Ureter (tissue), 1 donor: ENCODE measurements around the gene STK31. TPM values are rescaled to one million over a fixed set of nuclear protein-coding genes. Genes with fewer than 3 reads are reported as not detected.
"Not testable (repeated sequence)": the region's sequence is repeated elsewhere in the genome, so short reads cannot be mapped to it uniquely, and the experiment has no call there.

Source experiments
- DNase-seq: peaks from one replicate; pipeline ENCODE4 v3.0.0-alpha.2; 2020; ENCODE audit warnings: low spot score
- total RNA-seq: library from RNA; stranded (reverse); gene quantifications from one replicate; pipeline ENCODE4 v1.2.4, GENCODE V29; 2023
- donor health status: DM: yes; HTN: yes; CAD: no.

STK31 gene
- total RNA-seq, 1 donor from 2014 or later = 2.5 TPM

- no peak for DNase-seq
Measured at GRCh38 chr7:23713285-23714149, 3.5 kb downstream of the STK31 start.

- no peak for DNase-seq
Measured at GRCh38 chr7:23714150-23714464, 4.1 kb downstream of the STK31 start.

GRCh38 chr7:23714579-23714978 is 4.6 kb downstream of the STK31 start:
- DNase-seq = no peak

GRCh38 chr7:23715099-23715498 is 5.1 kb downstream of the STK31 start:
- DNase-seq = no peak

DNA sequence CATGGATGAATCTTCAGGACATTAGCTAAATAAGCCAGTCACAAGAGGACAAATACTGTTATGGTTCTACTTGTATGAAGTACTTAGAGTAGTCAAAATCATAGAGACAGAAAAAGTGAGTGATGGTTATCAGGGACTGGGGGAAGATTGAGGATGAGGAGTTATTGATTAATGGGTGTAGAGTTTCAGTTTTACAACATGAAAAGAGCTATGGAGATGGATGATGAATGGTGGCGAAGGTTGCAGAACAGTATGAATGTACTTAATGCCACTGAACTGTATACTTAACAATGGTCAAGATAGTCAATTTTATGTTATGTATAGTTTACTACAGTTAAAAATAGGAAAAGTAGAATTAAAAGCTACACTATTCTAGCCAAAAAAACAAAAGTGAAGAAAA is 7.8 kb downstream of the STK31 start:
- DNase-seq = no peak

DNA sequence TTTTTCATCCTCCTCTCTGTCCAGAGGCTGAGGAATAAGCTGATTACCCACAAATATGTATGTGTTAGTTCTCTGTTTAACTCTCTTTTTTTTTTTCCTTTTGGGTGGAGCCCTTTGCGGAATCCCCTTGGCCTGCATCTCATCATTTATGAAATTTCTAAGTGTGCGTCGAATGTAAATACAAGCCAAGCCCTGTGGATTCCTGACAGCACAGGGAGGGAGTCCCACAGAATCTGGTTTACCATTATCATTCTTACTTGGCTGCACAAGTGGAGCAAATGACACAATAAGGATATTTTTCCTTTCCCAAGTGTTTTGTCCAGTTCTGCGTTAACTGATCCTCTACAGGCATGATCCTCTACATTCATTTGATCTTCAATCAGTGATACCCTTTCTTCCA is 11.4 kb downstream of the STK31 start:
- DNase-seq = no peak

- not testable (repeated sequence) for DNase-seq
Measured at GRCh38 chr7:23722587-23723216, 12.7 kb downstream of the STK31 start.

- DNase-seq = not testable (repeated sequence)
Measured at GRCh38 chr7:23724113-23724512, 14.1 kb downstream of the STK31 start.

GRCh38 chr7:23742051-23742450 is 32.0 kb downstream of the STK31 start:
- DNase-seq = no peak

DNA sequence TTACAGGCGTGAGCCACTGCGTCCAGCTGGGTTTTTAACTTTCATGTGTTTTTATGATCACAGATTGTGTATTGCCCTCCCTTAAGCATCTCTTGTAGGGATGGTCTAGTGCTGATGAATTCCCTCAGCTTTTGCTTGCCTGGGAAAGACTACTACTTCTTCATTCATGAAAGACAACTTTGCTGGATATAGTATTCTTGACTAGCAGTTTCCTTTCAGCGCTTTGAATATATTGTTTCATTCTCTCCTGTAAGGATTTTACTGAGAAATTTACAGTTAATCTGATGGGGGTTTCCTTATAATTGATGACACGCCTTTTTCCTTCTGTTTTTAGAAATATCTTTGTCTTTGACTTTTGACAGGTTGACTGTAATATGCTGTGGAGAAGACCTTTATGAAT is 33.2 kb downstream of the STK31 start:
- DNase-seq = no peak

DNA sequence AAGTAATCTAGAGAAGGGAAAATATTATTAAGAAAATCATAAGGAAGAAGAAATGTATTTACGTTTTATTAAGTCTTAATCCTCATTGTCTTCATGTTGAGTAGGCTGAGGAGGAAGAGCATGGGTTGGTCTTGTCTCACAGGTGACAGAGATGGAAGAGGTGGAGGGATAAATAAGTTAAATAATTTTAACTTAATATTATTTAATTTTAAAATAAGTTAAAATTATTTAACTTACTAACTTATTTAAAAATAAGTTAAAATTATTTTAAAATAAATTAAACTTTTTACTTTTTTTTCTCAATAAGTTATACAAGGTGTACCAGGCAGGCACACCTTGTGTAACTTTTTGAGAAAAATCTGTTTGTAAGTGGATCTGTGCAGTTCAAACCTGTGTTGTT is 36.6 kb downstream of the STK31 start:
- no peak for DNase-seq

GRCh38 chr7:23751852-23752251 is 41.8 kb downstream of the STK31 start:
- DNase-seq = no peak

GRCh38 chr7:23758839-23759238 is 48.8 kb downstream of the STK31 start:
- DNase-seq = not testable (repeated sequence)

GRCh38 chr7:23759671-23760391 is 49.8 kb downstream of the STK31 start:
- DNase-seq = no peak

DNA sequence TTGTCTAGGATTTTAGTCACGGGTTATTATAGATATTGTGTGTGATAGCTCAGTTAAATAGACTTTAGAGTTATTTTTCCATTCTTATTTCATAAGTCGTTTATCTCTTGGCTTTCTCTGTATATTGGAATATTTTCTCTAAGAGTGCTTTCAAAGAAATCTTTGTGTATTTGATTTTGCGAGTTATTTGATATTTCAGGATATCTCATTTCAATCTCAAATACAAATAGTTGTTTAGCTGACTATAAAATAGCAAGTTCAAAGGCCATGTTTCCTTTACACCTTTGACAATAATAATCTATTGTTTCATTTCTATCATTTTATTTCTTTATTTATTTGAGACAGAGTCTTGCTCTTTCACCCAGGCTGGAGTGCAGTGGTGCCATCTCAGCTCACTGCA is 55.9 kb downstream of the STK31 start:
- no peak for DNase-seq

DNA sequence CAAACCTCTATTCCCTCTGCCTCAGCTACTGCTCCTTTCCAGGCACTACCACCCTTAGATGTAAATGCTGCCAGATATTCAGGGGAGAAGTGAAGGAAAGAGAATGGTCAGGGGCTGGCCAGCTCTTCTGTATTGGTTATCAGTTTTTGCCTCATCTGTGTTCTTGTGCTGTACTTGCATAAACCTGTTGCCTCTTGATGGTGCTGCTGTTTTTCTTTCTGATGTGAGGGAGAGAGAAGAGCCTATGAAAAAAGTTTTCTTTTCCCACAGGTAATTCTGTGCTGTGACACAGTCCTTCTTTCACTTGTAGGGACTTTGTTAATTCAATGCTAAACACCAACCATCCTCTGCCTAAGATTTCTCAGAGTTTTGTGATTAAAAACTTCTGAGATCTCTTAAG is 57.5 kb downstream of the STK31 start:
- no peak for DNase-seq

GRCh38 chr7:23768022-23768421 is 58.0 kb downstream of the STK31 start:
- no peak for DNase-seq

DNA sequence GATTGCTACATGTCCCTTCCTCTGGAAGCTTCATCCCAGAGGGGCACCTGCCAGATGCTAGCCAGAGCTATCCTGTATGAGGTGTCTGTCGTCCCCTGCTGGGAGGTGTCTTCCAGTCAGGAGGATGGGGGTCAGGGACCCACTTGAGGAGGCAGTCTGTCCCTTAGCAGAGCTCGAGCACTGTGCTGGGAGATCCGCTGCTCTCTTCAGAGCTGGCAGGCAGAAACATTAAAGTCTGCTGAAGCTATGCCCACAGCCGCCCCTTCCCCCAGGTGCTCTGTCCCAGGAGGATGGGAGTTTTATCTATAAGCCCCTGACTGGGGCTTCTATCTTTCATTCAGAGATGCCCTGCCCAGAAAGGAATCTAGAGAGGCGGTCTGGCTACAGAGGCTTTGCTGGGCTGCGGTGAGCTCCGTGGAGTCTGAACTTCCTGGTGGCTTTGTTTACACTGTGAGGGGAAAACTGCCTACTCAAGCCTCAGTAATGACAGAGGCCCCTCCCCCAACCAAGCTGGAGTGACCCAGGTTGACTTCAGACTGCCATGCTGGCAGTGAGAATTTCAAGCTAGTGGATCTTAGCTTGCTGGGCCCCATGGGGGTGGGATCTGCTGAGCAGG is 69.3 kb downstream of the STK31 start:
- not testable (repeated sequence) for DNase-seq

DNA sequence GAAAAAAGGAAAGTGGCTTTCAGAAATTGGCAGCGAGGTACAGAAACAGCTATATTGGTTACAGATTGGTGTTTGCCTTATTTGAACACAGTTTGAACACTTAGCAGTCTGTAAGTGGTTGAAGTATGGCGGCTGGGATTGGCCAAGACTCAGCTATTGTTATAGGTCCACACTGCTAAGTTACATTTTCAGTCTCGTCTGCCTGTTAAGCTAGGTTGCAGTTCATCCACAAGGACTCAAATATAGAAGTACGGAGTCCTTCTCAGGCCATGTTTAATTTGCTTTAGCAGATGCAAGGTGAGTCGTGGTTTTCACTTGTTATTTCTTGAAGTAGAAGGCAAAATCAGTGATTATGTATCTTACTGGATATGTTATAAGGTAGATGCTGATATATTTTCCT is 73.1 kb downstream of the STK31 start:
- no peak for DNase-seq

- DNase-seq = no peak
Measured at GRCh38 chr7:23787272-23787671, 77.3 kb downstream of the STK31 start.

DNA sequence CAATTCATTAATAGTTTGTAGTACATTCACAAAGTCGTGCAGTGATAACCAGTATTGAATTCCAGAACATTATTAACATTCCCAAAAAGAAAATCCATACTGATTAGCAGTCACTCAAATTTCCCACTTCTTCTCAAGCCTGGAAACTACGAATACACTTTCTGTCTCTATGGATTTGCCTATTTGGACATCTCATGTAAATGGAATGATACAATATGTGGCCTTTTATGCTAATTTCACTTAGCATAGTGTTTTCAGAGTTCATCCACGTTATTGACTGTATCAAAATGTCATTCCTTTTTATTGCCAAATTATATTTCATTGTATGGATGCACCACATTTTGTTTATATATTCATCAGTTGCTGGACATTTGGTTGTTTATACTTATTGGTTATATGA is 78.8 kb downstream of the STK31 start:
- DNase-seq = no peak

- no peak for DNase-seq
Measured at GRCh38 chr7:23791721-23792120, 81.7 kb downstream of the STK31 start.
